Measurements from ENCODE around the gene TDRKH.
"Not testable (repeated sequence)": the region's sequence is repeated elsewhere in the genome, so short reads cannot be mapped to it uniquely, and the experiment has no call there.

The TDRKH gene

DNA sequence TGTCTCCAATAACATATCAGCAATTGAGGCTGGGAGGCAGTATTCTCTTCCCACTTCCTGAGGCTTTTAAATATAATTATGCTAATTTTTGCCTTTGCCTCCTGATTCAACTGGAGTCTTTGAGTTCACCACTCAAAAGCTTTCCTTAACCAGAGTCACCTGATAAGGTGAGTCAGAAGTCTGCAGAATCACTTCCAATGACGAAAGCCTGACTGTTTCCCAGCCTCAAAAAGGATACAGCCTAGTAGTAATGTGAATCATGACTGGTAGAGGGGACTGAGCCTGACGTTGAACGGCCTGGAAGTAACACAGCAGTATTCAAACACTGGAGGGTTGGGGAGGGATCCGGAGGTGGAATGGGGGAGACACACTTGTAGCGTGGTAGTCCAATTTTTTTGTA, 16.6 kb downstream of the TDRKH start:
- H2BK120ac ChIP-seq (ENCODE audit: insufficient read depth, low read length, poor library complexity) = no peak overlapping the region
- H3K27ac ChIP-seq (ENCODE audit: low read depth, low read length) = no peak overlapping the region
- no peaks in the 10 kb centered on the region for H3K27me3 ChIP-seq (ENCODE audit: insufficient read depth, low read length)
- peaks cover 2% of the 10 kb centered on the region for H3K9me3 ChIP-seq (ENCODE audit: insufficient read depth, low read depth, low read length)
- no peak overlapping the region for H2AFZ ChIP-seq (ENCODE audit: insufficient read depth, low read length, poor library complexity)
- no peak overlapping the region for H4K12ac ChIP-seq (ENCODE audit: low read depth, low read length)
- H3K4me1 ChIP-seq (ENCODE audit: control insufficient read depth in 1 of 2, insufficient read depth in 2 of 2, low read length in 2 of 2) = peaks cover 0 to 3% of the 10 kb centered on the region in 2 experiments
- no peak overlapping the region for H4K91ac ChIP-seq (ENCODE audit: low read depth, low read length)
- H2BK5ac ChIP-seq (ENCODE audit: low read depth, low read length, poor library complexity) = no peak overlapping the region
- no peak overlapping the region for H3K23ac ChIP-seq (ENCODE audit: low read length)
- no peaks in the 10 kb centered on the region for H3K79me2 ChIP-seq (ENCODE audit: control insufficient read depth, insufficient read depth, low read length, poor library complexity)
- no peak overlapping the region for H3K18ac ChIP-seq (ENCODE audit: low read length)
- H4K8ac ChIP-seq (ENCODE audit: low read depth, low read length) = no peak overlapping the region
- H3K4me3 ChIP-seq (ENCODE audit: low read depth, low read length) = no peak overlapping the region
- no peak overlapping the region for H3K4me2 ChIP-seq (ENCODE audit: low read length)
- no peak overlapping the region for H2BK12ac ChIP-seq (ENCODE audit: low read length)
- no peak overlapping the region for H2AK5ac ChIP-seq (ENCODE audit: low read length)
- H3K36me3 ChIP-seq (ENCODE audit: control insufficient read depth in 1 of 2, insufficient read depth in 2 of 2, low read length in 2 of 2) = peaks cover 2 to 6% of the 10 kb centered on the region in 2 experiments
- no CpG with 5 or more reads among the region's 5 CpGs for WGBS (ENCODE audit: extremely low coverage, insufficient coverage, insufficient read length)
- H3K14ac ChIP-seq (ENCODE audit: low read length) = no peak overlapping the region
- peak in 1 of 2 donors; percentile 21 for DNase-seq
- H3K9ac ChIP-seq (ENCODE audit: low read length) = no peak overlapping the region
- no peak overlapping the region for H3K4ac ChIP-seq (ENCODE audit: low read depth, low read length)
- H3K79me1 ChIP-seq (ENCODE audit: low read length) = no peaks in the 10 kb centered on the region

DNA sequence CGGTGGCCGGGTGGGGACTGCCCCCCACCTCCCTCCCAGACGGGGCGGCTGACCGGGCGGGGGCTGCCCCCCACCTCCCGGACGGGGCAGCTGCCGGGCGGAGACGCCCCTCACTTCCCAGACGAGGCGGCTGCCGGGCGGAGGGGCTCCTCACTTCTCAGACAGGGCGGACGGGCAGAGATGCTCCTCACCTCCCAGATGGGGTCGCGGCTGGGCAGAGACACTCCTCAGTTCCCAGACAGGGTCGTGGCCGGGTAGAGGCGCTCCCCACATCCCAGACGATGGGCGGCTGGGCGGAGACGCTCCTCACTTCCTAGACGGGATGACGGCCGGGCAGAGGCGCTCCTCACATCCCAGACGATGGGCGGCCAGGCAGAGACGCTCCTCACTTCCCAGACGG, 21.0 kb downstream of the TDRKH start:
- H3K18ac ChIP-seq (ENCODE audit: low read length); H3K9ac ChIP-seq (ENCODE audit: low read length); H4K8ac ChIP-seq (ENCODE audit: low read depth, low read length): not testable (repeated sequence)

DNA sequence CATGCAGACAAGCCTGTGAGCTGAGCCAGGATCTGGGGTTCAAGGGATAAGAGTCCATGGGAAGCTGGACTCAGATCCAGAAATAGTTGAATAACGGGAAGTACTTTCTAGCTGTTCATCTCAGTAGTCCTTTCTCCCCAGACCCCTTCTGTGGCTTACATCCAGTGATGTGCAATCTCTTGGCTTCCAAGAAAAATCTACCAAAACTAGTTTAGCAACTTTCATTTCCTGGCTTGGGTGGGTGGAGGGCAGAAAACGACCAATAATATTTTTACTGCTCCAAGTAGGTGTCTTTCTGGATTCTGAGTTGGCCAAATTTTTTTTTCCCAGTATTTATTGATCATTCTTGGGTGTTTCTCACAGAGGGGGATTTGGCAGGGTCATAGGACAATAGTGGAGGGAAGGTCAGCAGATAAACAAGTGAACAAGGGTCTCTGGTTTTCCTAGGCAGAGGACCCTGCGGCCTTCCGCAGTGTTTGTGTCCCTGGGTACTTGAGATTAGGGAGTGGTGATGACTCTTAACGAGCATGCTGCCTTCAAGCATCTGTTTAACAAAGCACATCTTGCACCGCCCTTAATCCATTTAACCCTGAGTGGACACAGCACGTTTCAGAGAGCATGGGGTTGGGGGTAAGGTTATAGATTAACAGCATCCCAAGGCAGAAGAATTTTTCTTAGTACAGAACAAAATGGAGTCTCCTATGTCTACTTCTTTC, 21.8 kb downstream of the TDRKH start:
- not testable (repeated sequence) for H3K4me1 ChIP-seq (ENCODE audit: control insufficient read depth in 1 of 2, insufficient read depth in 2 of 2, low read length in 2 of 2); H2BK12ac ChIP-seq (ENCODE audit: low read length); H3K9me3 ChIP-seq (ENCODE audit: insufficient read depth, low read depth, low read length); H3K4ac ChIP-seq (ENCODE audit: low read depth, low read length); H3K18ac ChIP-seq (ENCODE audit: low read length); H4K8ac ChIP-seq (ENCODE audit: low read depth, low read length); H4K12ac ChIP-seq (ENCODE audit: low read depth, low read length); H4K91ac ChIP-seq (ENCODE audit: low read depth, low read length); H2AK5ac ChIP-seq (ENCODE audit: low read length); H3K27me3 ChIP-seq (ENCODE audit: insufficient read depth, low read length); H3K36me3 ChIP-seq (ENCODE audit: control insufficient read depth in 1 of 2, insufficient read depth in 2 of 2, low read length in 2 of 2); H3K79me2 ChIP-seq (ENCODE audit: control insufficient read depth, insufficient read depth, low read length, poor library complexity); H3K23ac ChIP-seq (ENCODE audit: low read length); H2AFZ ChIP-seq (ENCODE audit: insufficient read depth, low read length, poor library complexity); H3K14ac ChIP-seq (ENCODE audit: low read length); H3K4me3 ChIP-seq (ENCODE audit: low read depth, low read length); H3K79me1 ChIP-seq (ENCODE audit: low read length)
- H3K4me2 ChIP-seq (ENCODE audit: low read length) = peak overlapping the region; percentile 60
- H2BK120ac ChIP-seq (ENCODE audit: insufficient read depth, low read length, poor library complexity) = peak overlapping the region; percentile 5
- H3K9ac ChIP-seq (ENCODE audit: low read length) = peak overlapping the region; percentile 71
- H2BK5ac ChIP-seq (ENCODE audit: low read depth, low read length, poor library complexity) = peak overlapping the region; percentile 1
- DNase-seq = peak in 1 of 2 donors; percentile 82
- no CpG with 5 or more reads among the region's 7 CpGs for WGBS (ENCODE audit: extremely low coverage, insufficient coverage, insufficient read length)
- peak overlapping the region; percentile 2 for H3K27ac ChIP-seq (ENCODE audit: low read depth, low read length)

More for the DNA sequence above, 21.0 kb downstream of the TDRKH start:
- H2BK5ac ChIP-seq (ENCODE audit: low read depth, low read length, poor library complexity); H2BK12ac ChIP-seq (ENCODE audit: low read length); H3K9me3 ChIP-seq (ENCODE audit: insufficient read depth, low read depth, low read length); H3K23ac ChIP-seq (ENCODE audit: low read length); H2AFZ ChIP-seq (ENCODE audit: insufficient read depth, low read length, poor library complexity); H2AK5ac ChIP-seq (ENCODE audit: low read length); H3K79me2 ChIP-seq (ENCODE audit: control insufficient read depth, insufficient read depth, low read length, poor library complexity); H3K4me1 ChIP-seq (ENCODE audit: control insufficient read depth in 1 of 2, insufficient read depth in 2 of 2, low read length in 2 of 2); H3K27ac ChIP-seq (ENCODE audit: low read depth, low read length); H2BK120ac ChIP-seq (ENCODE audit: insufficient read depth, low read length, poor library complexity); H4K91ac ChIP-seq (ENCODE audit: low read depth, low read length); H3K4me3 ChIP-seq (ENCODE audit: low read depth, low read length); H3K14ac ChIP-seq (ENCODE audit: low read length); H3K36me3 ChIP-seq (ENCODE audit: control insufficient read depth in 1 of 2, insufficient read depth in 2 of 2, low read length in 2 of 2); H3K79me1 ChIP-seq (ENCODE audit: low read length); H3K27me3 ChIP-seq (ENCODE audit: insufficient read depth, low read length); DNase-seq; H3K4me2 ChIP-seq (ENCODE audit: low read length); H3K4ac ChIP-seq (ENCODE audit: low read depth, low read length); H4K12ac ChIP-seq (ENCODE audit: low read depth, low read length): not testable (repeated sequence)
- WGBS (ENCODE audit: extremely low coverage, insufficient coverage, insufficient read length) = no CpG with 5 or more reads among the region's 34 CpGs

DNA sequence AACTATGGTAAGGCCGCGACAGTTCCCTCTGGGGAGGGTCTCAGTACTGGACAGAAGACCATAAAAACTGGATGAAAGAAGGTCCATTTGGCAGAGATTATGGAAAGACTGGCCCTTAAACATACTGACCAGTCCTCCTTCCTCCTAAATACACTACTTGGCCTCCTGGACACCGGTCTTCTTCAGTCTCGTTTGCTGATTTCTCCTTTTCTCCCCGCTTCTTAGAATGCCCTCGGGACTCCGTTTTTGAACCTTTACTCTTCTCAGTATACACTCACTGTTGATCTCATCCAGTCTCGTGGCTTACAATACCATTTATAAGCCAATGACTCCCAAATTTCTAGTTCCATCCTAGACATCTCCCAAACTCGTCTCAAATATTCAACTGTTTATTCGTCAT, 26.3 kb downstream of the TDRKH start:
- Histone ChIP-seq H3K79me2 (ENCODE audit: control insufficient read depth, insufficient read depth, low read length, poor library complexity) (no peaks in the 10 kb centered on the region), H4K8ac (ENCODE audit: low read depth, low read length) (peak overlapping the region; percentile 44), H3K18ac (ENCODE audit: low read length) (no peak overlapping the region), H2AFZ (ENCODE audit: insufficient read depth, low read length, poor library complexity) (peak overlapping the region; percentile 11), H2BK5ac (ENCODE audit: low read depth, low read length, poor library complexity) (no peak overlapping the region), H3K27ac (ENCODE audit: low read depth, low read length) (no peak overlapping the region), H3K14ac (ENCODE audit: low read length) (no peak overlapping the region), H3K4me2 (ENCODE audit: low read length) (peak overlapping the region; percentile 73), H3K9ac (ENCODE audit: low read length) (no peak overlapping the region), H3K27me3 (ENCODE audit: insufficient read depth, low read length) (no peaks in the 10 kb centered on the region), H3K4me1 (ENCODE audit: control insufficient read depth in 1 of 2, insufficient read depth in 2 of 2, low read length in 2 of 2) (peaks cover 6 to 8% of the 10 kb centered on the region in 2 experiments), H3K23ac (ENCODE audit: low read length) (no peak overlapping the region), H2AK5ac (ENCODE audit: low read length) (no peak overlapping the region), H3K4me3 (ENCODE audit: low read depth, low read length) (no peak overlapping the region), H4K91ac (ENCODE audit: low read depth, low read length) (no peak overlapping the region), H3K36me3 (ENCODE audit: control insufficient read depth in 1 of 2, insufficient read depth in 2 of 2, low read length in 2 of 2) (peaks cover 12 to 21% of the 10 kb centered on the region in 2 experiments), H3K79me1 (ENCODE audit: low read length) (peaks cover 7% of the 10 kb centered on the region), H2BK12ac (ENCODE audit: low read length) (no peak overlapping the region), H3K9me3 (ENCODE audit: insufficient read depth, low read depth, low read length) (no peaks in the 10 kb centered on the region), H2BK120ac (ENCODE audit: insufficient read depth, low read length, poor library complexity) (no peak overlapping the region), H4K12ac (ENCODE audit: low read depth, low read length) (no peak overlapping the region), H3K4ac (ENCODE audit: low read depth, low read length) (no peak overlapping the region)
- 100% methylated on average over 2 of the region's 10 CpGs for WGBS (ENCODE audit: extremely low coverage, insufficient coverage, insufficient read length)
- DNase-seq = no peak

Measured in trophoblast cell (in vitro differentiated cells and primary cell).